Stimulated activated CD8-positive, alpha-beta memory T cell treated with anti-CD3 and anti-CD28 coated beads, Interleukin-2, amount 100 ng/mL, for 48 hours (primary cell): Measurements from ENCODE around the gene AGR3.
"Not testable (repeated sequence)": the region's sequence is repeated elsewhere in the genome, so short reads cannot be mapped to it uniquely, and the experiment has no call there.

Source experiments
- DNase-seq, 2 donors: peaks; one replicate each; pipeline ENCODE4 v3.0.0-alpha.2; 2020; ENCODE audit warnings: low read depth in 2 of 2

AGR3 gene

GRCh38 chr7:16891338-16891737 is 9.6 kb upstream of the AGR3 start:
- no peak for DNase-seq

- no peak for DNase-seq
Measured at GRCh38 chr7:16889851-16890415, 8.2 kb upstream of the AGR3 start.

- no peak for DNase-seq
Measured at GRCh38 chr7:16889305-16889704, 7.5 kb upstream of the AGR3 start.

GRCh38 chr7:16883918-16884317 is 2.1 kb upstream of the AGR3 start:
- DNase-seq: no peak

GRCh38 chr7:16880554-16880953 is 1.2 kb downstream of the AGR3 start:
- no peak for DNase-seq

GRCh38 chr7:16879181-16879580 is 2.6 kb downstream of the AGR3 start:
- DNase-seq: no peak

GRCh38 chr7:16875861-16876260 is 5.9 kb downstream of the AGR3 start:
- no peak for DNase-seq

- DNase-seq: no peak
Measured at GRCh38 chr7:16874066-16874465, 7.7 kb downstream of the AGR3 start.

GRCh38 chr7:16867328-16867727 is 14.5 kb downstream of the AGR3 start:
- no peak for DNase-seq

- DNase-seq: not testable (repeated sequence)
Measured at GRCh38 chr7:16853189-16853588, 28.6 kb downstream of the AGR3 start.

- DNase-seq: no peak
Measured at GRCh38 chr7:16851829-16852228, 30.0 kb downstream of the AGR3 start.

GRCh38 chr7:16850614-16851466 is 30.9 kb downstream of the AGR3 start:
- DNase-seq: no peak

- DNase-seq: no peak
Measured at GRCh38 chr7:16849296-16850148, 32.3 kb downstream of the AGR3 start.

GRCh38 chr7:16847381-16847860 is 34.4 kb downstream of the AGR3 start:
- no peak for DNase-seq

- DNase-seq: no peak
Measured at GRCh38 chr7:16846601-16847165, 35.1 kb downstream of the AGR3 start.

GRCh38 chr7:16845746-16846145 is 36.0 kb downstream of the AGR3 start:
- DNase-seq: no peak

- DNase-seq: no peak
Measured at GRCh38 chr7:16841681-16842080, 40.1 kb downstream of the AGR3 start.

GRCh38 chr7:16840094-16840493 is 41.7 kb downstream of the AGR3 start:
- no peak for DNase-seq

GRCh38 chr7:16839646-16840045 is 42.1 kb downstream of the AGR3 start:
- no peak for DNase-seq

- DNase-seq: no peak
Measured at GRCh38 chr7:16838891-16839290, 42.9 kb downstream of the AGR3 start.

- no peak for DNase-seq
Measured at GRCh38 chr7:16838386-16838785, 43.4 kb downstream of the AGR3 start.

- DNase-seq: no peak
Measured at GRCh38 chr7:16836481-16836880, 45.3 kb downstream of the AGR3 start.
